ENCODE data around the gene CENPK.

- TF ChIP-seq, protein P1, sequence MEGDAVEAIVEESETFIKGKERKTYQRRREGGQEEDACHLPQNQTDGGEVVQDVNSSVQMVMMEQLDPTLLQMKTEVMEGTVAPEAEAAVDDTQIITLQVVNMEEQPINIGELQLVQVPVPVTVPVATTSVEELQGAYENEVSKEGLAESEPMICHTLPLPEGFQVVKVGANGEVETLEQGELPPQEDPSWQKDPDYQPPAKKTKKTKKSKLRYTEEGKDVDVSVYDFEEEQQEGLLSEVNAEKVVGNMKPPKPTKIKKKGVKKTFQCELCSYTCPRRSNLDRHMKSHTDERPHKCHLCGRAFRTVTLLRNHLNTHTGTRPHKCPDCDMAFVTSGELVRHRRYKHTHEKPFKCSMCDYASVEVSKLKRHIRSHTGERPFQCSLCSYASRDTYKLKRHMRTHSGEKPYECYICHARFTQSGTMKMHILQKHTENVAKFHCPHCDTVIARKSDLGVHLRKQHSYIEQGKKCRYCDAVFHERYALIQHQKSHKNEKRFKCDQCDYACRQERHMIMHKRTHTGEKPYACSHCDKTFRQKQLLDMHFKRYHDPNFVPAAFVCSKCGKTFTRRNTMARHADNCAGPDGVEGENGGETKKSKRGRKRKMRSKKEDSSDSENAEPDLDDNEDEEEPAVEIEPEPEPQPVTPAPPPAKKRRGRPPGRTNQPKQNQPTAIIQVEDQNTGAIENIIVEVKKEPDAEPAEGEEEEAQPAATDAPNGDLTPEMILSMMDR (IDR thresholded peaks at IDR 0.05; ENCODE audit: low read length) = no peak
- TF ChIP-seq EZH2 (IDR thresholded peaks at IDR 0.05; ENCODE audit: borderline replicate concordance, low read length) = no peak
Measured at GRCh38 chr5:65474130-65474711, 88.7 kb downstream of the CENPK start.
